Endodermal cell (in vitro differentiated cells): ENCODE data around the gene ETV6. TPM values are rescaled to one million over a fixed set of nuclear protein-coding genes. Genes with fewer than 3 reads are reported as not detected.

Experiments used
- DNase-seq: peaks from one replicate; pipeline ENCODE4 v3.0.0-alpha.2; 2017
- H3K27ac ChIP-seq: 2 replicates; pipeline ENCODE4 v1.5.1; 2013; ENCODE audit warnings: mild to moderate bottlenecking, low read depth, low read length, moderate library complexity
- H3K27me3 ChIP-seq: 2 replicates; pipeline ENCODE4 v1.6.1; 2013; ENCODE audit warnings: mild to moderate bottlenecking, low read length, moderate library complexity; ENCODE audit not compliant: insufficient read depth, control insufficient read depth, poor library complexity, severe bottlenecking
- H3K36me3 ChIP-seq: 2 replicates; pipeline ENCODE4 v1.7.0; 2013; ENCODE audit warnings: mild to moderate bottlenecking, low read length, moderate library complexity; ENCODE audit not compliant: control insufficient read depth, insufficient read depth
- H3K4me1 ChIP-seq: one replicate; pipeline ENCODE4 v1.7.0; 2013; ENCODE audit warnings: low read length; ENCODE audit not compliant: control insufficient read depth, insufficient read depth
- H3K4me3 ChIP-seq: 2 replicates; pipeline ENCODE4 v1.5.1; 2013; ENCODE audit warnings: mild to moderate bottlenecking, low read length, moderate library complexity
- H3K9ac ChIP-seq: 2 replicates; pipeline ENCODE4 v1.6.1; 2013; ENCODE audit warnings: mild to moderate bottlenecking, low read length, moderate library complexity; ENCODE audit not compliant: poor library complexity, severe bottlenecking; ENCODE audit errors: extremely low read depth
- H3K9me3 ChIP-seq: 2 replicates; pipeline ENCODE4 v1.6.1; 2013; ENCODE audit warnings: mild to moderate bottlenecking, low read length, moderate library complexity; ENCODE audit not compliant: control insufficient read depth
- H3K27ac Mint-ChIP-seq: 2 replicates; pipeline ENCODE4 v1.8.0; 2020; ENCODE audit warnings: mixed read lengths
- H3K27me3 Mint-ChIP-seq: 2 replicates; pipeline ENCODE4 v1.8.0; 2021; ENCODE audit warnings: mild to moderate bottlenecking, mixed read lengths; ENCODE audit not compliant: insufficient read depth
- H3K36me3 Mint-ChIP-seq: 2 replicates; pipeline ENCODE4 v1.8.0; 2020; ENCODE audit warnings: low read depth, mixed read lengths
- H3K4me1 Mint-ChIP-seq: 2 replicates; pipeline ENCODE4 v1.8.0; 2020; ENCODE audit warnings: mixed read lengths
- H3K4me3 Mint-ChIP-seq: 2 replicates; pipeline ENCODE4 v1.8.0; 2020; ENCODE audit warnings: mild to moderate bottlenecking, moderate library complexity, mixed read lengths
- H3K9me3 Mint-ChIP-seq: 2 replicates; pipeline ENCODE4 v1.8.0; 2020; ENCODE audit warnings: mild to moderate bottlenecking, mixed read lengths
- CTCF ChIP-seq: fragments of 200-600 bp; sonication (generic); conservative IDR thresholded peaks from 2 replicates; pipeline ENCODE4 v1.5.0; 2021; ENCODE audit warnings: antibody characterized with exemption, mild to moderate bottlenecking
- WGBS, 2 experiments: methylation state at CpG; one replicate each; pipeline versions ENCODE4 v1.1.5 to v1.1.7; 2013; ENCODE audit warnings: missing lambda C conversion rate in 2 of 2, mixed read lengths in 1 of 2; ENCODE audit not compliant: insufficient coverage in 1 of 2, insufficient read length in 1 of 2; 5-methylcytosine and 5-hydroxymethylcytosine counted together
- total RNA-seq, 2 donors: library from RNA; stranded (reverse); fragmentation: NEBNext Ultra II Directional in 1 of 2; extraction: Animal tissue kit (Norgen Biotek cat#: 25700) in 1 of 2; gene quantifications; 2 replicates in 1 of 2; 3 replicates in 1 of 2; pipeline ENCODE4 v1.2.1, GENCODE V29; 2021

Gene ETV6
- total RNA-seq, 2 donors from 2014 or later = 9.3 to 22.1 TPM

GRCh38 chr12:11697670-11698387, 48.4 kb downstream of the ETV6 start:
- Histone ChIP-seq H3K9me3 (peaks cover 4% of the 10 kb centered on the region), H3K4me1 (peaks cover 5% of the 10 kb centered on the region), H3K36me3 (no peaks in the 10 kb centered on the region), H3K27ac (no peak overlapping the region), H3K27me3 (no peaks in the 10 kb centered on the region), H3K4me3 (no peak overlapping the region), H3K9ac (no peak overlapping the region)
- Mint-ChIP-seq H3K36me3 (no peaks in the 10 kb centered on the region), H3K9me3 (no peaks in the 10 kb centered on the region), H3K27ac (no peak overlapping the region), H3K27me3 (no peaks in the 10 kb centered on the region), H3K4me1 (peaks cover 18% of the 10 kb centered on the region), H3K4me3 (no peak overlapping the region)
- no peak for DNase-seq
- 94 to 100% methylated on average over 3 of the region's 3 CpGs for WGBS, 2 experiments
- no peak for TF ChIP-seq CTCF

- TF ChIP-seq CTCF = no peak
- Mint-ChIP-seq H3K4me3 (no peak overlapping the region), H3K27ac (no peak overlapping the region), H3K9me3 (no peaks in the 10 kb centered on the region), H3K4me1 (peaks cover 18% of the 10 kb centered on the region), H3K27me3 (no peaks in the 10 kb centered on the region), H3K36me3 (no peaks in the 10 kb centered on the region)
- no peak overlapping the region for H3K9ac ChIP-seq
- no peaks in the 10 kb centered on the region for H3K36me3 ChIP-seq
- H3K4me1 ChIP-seq = peaks cover 5% of the 10 kb centered on the region
- H3K27me3 ChIP-seq = no peaks in the 10 kb centered on the region
- 92 to 100% methylated on average over 1 to 2 of the region's 2 CpGs for WGBS, 2 experiments
- no peak for DNase-seq
- H3K27ac ChIP-seq = no peak overlapping the region
- peaks cover 4% of the 10 kb centered on the region for H3K9me3 ChIP-seq
- H3K4me3 ChIP-seq = no peak overlapping the region
Measured at GRCh38 chr12:11698729-11699128, 49.3 kb downstream of the ETV6 start.

- Histone ChIP-seq H3K4me3 (no peak overlapping the region), H3K9ac (no peak overlapping the region), H3K27ac (no peak overlapping the region), H3K27me3 (no peaks in the 10 kb centered on the region), H3K36me3 (no peaks in the 10 kb centered on the region), H3K4me1 (peaks cover 15% of the 10 kb centered on the region), H3K9me3 (peaks cover 4% of the 10 kb centered on the region)
- Mint-ChIP-seq H3K4me1 (peaks cover 30% of the 10 kb centered on the region), H3K27me3 (no peaks in the 10 kb centered on the region), H3K4me3 (no peak overlapping the region), H3K9me3 (no peaks in the 10 kb centered on the region), H3K27ac (peak overlapping the region; percentile 6), H3K36me3 (peaks cover 3% of the 10 kb centered on the region)
- no peak for DNase-seq
- no peak for TF ChIP-seq CTCF
- WGBS, 2 experiments = 89 to 90% methylated on average over 4 to 6 of the region's 6 CpGs
Measured at GRCh38 chr12:11701433-11701832, 52.0 kb downstream of the ETV6 start.
